ENCODE results near the gene PRKAB2.
"Not testable (repeated sequence)": the region's sequence is repeated elsewhere in the genome, so short reads cannot be mapped to it uniquely, and the experiment has no call there.

Gene PRKAB2
- 37.0 to 75.9 (median 64.6) reads per million in 4 experiments for total RNA-seq

GRCh38 chr1:147172168-147173016 lies at the start of gene PRKAB2:
PRKAB2 (minus strand) TSS chr1:147172470; CDS start chr1:147172144, 326 bp downstream.
- DNase-seq = peak; percentile 67

DNA sequence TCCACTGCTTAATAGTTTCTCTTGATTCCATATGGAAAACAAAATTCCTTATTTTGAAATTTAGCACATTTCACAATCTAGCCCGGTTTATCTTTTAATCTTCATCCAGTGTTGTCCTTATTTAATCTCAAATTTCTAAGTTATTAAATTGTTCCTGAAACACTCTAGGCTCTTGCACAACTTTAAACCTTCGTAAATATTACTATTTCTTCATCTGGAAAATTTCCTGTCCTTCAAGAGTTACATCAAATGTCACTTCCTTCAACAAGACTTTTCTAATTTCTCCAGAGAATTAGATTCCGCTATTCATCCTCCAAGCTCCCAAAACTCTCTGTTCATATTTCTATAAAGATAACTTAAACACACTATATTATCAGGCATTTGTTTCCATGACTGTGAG lies 46.3 kb upstream of the PRKAB2 start:
- DNase-seq = no peak

- no peak for DNase-seq
These were observed 44.9 kb upstream of the PRKAB2 start for GRCh38 chr1:147217141-147217540.

DNA sequence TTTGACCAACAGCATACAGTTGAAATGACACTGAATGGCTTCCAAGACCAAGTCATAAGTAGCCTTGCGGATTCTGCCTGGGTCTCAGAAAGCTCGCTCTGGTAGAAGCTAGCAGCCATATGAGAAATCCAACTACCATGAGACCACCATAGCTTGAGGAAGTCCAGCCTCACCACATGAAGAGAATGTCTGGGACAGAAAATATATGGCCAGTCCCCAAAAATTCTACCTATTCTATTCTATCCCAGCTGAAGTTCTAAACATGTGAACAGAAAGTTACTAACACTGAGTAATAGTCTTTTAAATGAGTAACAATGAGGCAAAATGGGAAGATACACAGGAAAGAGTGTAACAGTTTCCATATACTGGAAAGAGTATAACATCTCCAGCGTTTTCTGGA lies 43.9 kb upstream of the PRKAB2 start:
- no peak for DNase-seq

DNA sequence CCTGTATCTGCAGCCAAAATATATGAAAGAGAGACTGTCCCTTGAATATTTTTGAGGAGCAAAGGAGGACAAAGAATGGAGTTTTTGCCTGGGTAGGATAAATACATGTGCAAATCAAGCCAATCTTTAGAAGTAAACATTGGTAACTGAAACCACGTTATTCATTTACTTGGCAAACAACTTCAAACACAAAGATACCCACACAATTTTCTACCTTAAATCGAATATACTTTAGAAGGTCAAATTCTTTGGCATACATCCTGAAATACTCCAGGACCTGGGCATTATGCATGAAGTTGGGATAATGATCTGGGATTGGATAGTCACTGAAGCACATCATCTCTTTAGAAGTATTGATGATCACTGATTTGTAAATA lies 43.3 kb upstream of the PRKAB2 start:
- DNase-seq = no peak

DNA sequence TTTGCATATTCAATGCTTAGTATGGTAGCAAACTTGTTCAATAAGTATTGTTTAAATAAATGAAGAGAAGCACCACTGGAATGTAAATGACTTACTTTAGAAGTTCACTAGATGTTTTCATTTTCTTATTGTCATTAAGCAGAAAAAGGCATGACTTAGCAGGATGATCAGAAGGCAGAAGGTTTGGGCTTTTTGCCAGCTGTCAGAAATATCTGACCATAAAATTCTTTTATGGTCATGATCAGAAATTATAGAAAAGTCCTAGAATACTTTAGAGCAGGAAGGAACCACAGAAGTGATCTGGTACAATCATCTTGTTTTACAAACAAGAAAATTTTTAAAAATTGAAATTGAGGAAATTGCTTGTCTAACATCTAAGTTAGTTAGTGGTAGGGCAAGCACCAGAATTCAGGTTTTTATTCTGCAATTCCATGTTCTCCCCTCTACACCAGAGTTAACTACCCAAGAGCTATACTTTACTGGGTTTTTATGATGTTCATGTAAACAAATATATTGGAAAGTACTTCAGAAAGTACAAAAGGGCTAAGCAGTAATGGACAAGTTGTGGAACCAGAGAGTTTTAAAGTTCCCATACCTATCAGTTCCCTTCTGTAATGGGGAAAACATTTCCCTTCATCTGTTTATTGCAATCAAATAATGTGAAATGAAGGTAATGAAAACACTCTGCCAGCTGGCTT lies 42.7 kb upstream of the PRKAB2 start:
- no peak for DNase-seq

GRCh38 chr1:147214325-147214724 lies 42.1 kb upstream of the PRKAB2 start:
- no peak for DNase-seq

GRCh38 chr1:147213271-147213670 lies 41.0 kb upstream of the PRKAB2 start:
- no peak for DNase-seq

GRCh38 chr1:147211577-147211976 lies 39.3 kb upstream of the PRKAB2 start:
- no peak for DNase-seq

GRCh38 chr1:147210987-147211386 lies 38.7 kb upstream of the PRKAB2 start:
- DNase-seq = no peak

DNA sequence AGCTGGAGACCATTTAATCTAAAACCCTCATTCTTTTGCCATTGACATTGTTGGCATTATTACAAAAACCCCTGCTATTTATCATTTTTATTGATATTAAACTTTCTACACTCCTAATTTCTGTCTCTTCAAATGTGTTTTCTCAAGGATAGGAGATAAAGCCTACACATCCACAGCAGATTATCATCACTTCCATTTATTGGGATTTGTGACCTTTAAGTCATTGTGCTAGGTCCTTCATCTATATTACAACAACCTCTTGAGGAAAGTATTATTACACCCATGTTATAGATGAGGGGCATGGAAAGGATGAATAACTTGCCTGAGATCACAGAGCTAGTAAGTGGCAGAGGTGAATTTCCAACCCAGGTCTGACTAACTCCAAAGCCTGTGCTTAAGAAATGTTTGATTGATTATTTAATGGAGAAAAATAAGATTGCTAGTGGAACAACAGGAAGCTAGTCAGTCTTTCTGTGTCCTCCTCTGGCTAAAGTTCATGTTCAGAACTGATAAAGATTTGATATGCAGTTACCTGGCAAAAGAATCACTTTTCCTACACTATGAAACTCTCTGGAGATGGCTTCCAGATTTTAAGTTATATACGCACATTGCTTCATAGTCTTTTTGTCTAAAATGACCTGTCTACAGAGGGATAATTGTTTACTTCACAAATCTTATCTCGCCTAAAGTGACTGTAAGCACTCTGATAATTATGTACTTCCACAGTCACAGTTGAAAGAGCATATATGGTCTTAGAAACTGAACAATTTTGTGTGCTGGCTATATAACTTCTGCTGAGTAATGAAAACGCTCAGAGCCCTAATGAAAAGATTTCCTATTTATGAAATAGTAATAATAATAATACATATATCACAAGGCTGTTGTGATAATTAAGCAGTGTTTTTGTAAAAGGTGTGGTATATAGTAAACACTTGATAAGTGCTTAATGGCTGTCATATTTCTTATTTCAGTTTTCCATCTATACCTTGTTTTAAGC lies 37.9 kb upstream of the PRKAB2 start:
- no peak for DNase-seq

GRCh38 chr1:147208619-147209018 lies 36.3 kb upstream of the PRKAB2 start:
- DNase-seq = no peak

DNA sequence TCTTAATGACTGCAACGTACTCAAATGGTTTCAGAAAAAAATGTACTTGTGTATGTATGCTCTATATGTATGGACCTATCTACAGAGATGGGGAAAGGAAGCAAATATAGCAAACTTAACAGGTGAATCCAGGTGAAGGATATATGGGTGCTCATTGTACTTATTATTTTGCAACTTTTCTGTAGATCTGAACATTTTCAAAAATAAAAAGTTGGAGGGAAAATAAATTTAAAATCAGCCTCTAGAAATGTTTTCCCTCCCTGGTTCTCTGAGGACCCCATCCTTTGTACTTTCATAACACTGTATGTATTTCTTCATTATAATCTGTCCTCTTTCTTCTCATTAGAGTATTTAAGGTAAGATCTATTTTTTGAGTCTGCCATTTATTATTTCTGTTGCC lies 34.9 kb upstream of the PRKAB2 start:
- no peak for DNase-seq

GRCh38 chr1:147204080-147204479 lies 31.8 kb upstream of the PRKAB2 start:
- no peak for DNase-seq

DNA sequence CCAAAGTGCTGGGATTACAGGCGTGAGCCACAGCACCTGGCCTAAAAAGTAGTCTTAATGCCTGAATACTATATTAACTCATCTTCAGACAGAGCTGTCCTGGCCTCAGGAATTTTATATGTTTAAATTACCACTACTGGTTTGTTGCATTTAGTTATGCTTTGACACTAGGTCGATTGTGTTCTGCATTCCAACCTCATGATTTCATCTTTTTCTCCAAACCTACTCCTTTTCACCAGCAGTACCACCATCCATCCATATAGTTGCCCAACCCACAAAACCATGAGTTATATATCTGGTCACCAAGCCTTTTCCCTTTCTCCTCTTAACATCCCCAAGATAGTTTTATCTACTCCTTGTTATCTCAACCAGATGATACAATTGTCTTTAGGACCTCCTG lies 30.3 kb upstream of the PRKAB2 start:
- no peak for DNase-seq

DNA sequence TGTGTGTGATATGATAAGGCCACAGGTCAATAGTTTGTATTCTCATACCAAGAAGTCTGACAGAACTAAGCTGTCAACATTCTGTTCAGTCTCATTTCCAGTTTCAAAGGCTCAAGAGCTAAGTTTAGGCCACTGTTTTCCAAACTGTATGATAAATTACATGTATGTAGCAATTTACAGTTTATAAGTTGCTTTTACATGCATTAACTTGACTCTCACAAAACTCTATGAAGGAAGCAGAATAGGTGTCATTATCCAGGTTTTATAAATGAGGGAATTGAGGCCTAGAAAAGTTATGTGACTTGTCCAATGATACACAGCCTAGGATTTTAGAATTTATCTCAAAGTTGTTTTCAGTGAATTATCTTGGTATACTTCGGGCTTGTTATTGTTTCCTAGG lies 29.5 kb upstream of the PRKAB2 start:
- no peak for DNase-seq

DNA sequence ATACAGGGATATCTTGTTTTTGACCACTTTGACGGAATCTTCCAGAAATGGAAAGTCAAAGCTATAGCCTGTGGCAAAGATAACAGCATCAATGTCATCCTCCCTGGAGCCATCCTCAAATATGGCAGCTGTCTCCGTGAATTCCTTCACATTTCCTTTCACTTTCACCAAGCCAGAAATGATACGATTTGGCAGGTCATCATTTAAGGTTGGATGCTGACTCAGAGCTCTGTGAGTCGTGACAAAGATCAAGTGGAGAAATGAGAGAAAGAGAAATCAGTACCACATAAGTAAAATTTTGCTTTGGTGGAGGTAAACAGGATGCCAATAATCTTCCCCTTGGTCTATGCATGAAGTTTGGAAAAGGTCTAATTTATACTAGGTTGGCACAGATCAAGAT lies 29.0 kb upstream of the PRKAB2 start:
- no peak for DNase-seq

GRCh38 chr1:147197324-147197723 lies 25.1 kb upstream of the PRKAB2 start:
- DNase-seq = not testable (repeated sequence)

- DNase-seq = no peak
These were observed 17.2 kb upstream of the PRKAB2 start for GRCh38 chr1:147189514-147189913.

- DNase-seq = no peak
These were observed 13.2 kb upstream of the PRKAB2 start for GRCh38 chr1:147185432-147185831.

GRCh38 chr1:147177611-147178380 lies 5.5 kb upstream of the PRKAB2 start:
- DNase-seq = no peak
